ENCODE measurements around the gene OR2V2. TPM values are rescaled to one million over a fixed set of nuclear protein-coding genes. Genes with fewer than 3 reads are reported as not detected.

OR2V2 gene
- total and polyA plus RNA-seq, 10 of the 15 experiments (the other 5 are each of a cell fraction or from before 2014, with no cell fraction given), result 0.26 TPM; not detected in 9

- TF ChIP-seq, protein P1, sequence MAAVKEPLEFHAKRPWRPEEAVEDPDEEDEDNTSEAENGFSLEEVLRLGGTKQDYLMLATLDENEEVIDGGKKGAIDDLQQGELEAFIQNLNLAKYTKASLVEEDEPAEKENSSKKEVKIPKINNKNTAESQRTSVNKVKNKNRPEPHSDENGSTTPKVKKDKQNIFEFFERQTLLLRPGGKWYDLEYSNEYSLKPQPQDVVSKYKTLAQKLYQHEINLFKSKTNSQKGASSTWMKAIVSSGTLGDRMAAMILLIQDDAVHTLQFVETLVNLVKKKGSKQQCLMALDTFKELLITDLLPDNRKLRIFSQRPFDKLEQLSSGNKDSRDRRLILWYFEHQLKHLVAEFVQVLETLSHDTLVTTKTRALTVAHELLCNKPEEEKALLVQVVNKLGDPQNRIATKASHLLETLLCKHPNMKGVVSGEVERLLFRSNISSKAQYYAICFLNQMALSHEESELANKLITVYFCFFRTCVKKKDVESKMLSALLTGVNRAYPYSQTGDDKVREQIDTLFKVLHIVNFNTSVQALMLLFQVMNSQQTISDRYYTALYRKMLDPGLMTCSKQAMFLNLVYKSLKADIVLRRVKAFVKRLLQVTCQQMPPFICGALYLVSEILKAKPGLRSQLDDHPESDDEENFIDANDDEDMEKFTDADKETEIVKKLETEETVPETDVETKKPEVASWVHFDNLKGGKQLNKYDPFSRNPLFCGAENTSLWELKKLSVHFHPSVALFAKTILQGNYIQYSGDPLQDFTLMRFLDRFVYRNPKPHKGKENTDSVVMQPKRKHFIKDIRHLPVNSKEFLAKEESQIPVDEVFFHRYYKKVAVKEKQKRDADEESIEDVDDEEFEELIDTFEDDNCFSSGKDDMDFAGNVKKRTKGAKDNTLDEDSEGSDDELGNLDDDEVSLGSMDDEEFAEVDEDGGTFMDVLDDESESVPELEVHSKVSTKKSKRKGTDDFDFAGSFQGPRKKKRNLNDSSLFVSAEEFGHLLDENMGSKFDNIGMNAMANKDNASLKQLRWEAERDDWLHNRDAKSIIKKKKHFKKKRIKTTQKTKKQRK (IDR thresholded peaks at IDR 0.05; ENCODE audit: low read depth, low read length), result no peak
- no peak for TF ChIP-seq ZNF24 (IDR thresholded peaks at IDR 0.05)
Measured at GRCh38 chr5:181126841-181127240, 20.5 kb upstream of the OR2V2 start (continued).

DNA sequence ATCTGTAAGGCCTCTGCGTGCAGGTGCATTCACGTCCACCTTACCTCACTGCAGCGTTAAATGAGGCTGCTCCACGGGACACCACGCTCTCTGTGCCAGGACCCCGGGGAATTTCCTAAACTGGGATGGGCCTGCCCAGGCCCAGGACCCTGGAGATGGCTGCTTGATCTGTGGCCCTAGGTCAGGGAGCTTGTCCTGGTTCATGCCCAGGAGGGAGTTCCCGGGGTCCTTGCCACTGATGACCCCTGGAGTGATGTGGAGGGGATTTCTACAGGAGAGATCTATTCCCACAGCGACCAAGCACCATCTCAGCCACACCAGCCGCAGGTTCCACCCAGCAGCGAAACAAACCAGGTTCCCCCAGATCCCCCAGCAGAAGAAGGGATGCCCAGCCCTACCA, 19.9 kb upstream of the OR2V2 start:
- SMC1A ChIA-PET (ENCODE audit: uncharacterized antibody, unreplicated experiment), result no interaction called here
- Histone ChIP-seq H3K79me2 (ENCODE audit: control insufficient read depth, insufficient read depth, low read length) (no peaks in the 10 kb centered on the region), H3K27me3 (replicated peaks in 1 of 2; ENCODE audit: control insufficient read depth in 2 of 2, insufficient read depth in 2 of 2, low read length in 1 of 2) (peaks cover 0 to 3% of the 10 kb centered on the region in 2 experiments; a peak in 2 of 4 replicates), H3K9ac (ENCODE audit: control insufficient read depth, insufficient read depth, low read length) (no peak overlapping the region), H2AFZ (ENCODE audit: control insufficient read depth, low read depth, low read length) (no peak overlapping the region), H3K4me3 (no peak overlapping the region), H3K36me3 (ENCODE audit: control insufficient read depth in 2 of 2, insufficient read depth in 2 of 2, low read length in 1 of 2) (no peaks in the 10 kb centered on the region), H3K27ac (ENCODE audit: control insufficient read depth, insufficient read depth) (no peak overlapping the region), H4K20me1 (ENCODE audit: control insufficient read depth, insufficient read depth) (no peaks in the 10 kb centered on the region), H3K4me2 (ENCODE audit: control insufficient read depth, insufficient read depth) (no peak overlapping the region), H3K4me1 (ENCODE audit: control insufficient read depth, insufficient read depth, low read length) (no peaks in the 10 kb centered on the region), H3K9me3 (replicated peaks; ENCODE audit: control insufficient read depth, insufficient read depth, low read length) (no peaks in the 10 kb centered on the region; the same call in 2 of the 3 replicates)
- CTCF ChIA-PET, result interaction anchor here (0.9 kb wide), 1 partner anchor 40 kb away, joined by 3 read pairs; no protein-coding TSS in a partner anchor
- FAIRE-seq, result no peak
- no TSS peak for BruUV-seq (replicated peaks)
- in situ Hi-C loops (cut with MboI) (no loop called here), intact Hi-C loops (cut with micrococcal nuclease; ENCODE audit: unreplicated experiment) (no loop called here)
- POLR2A ChIA-PET, result no interaction called here
- no peak for ATAC-seq
- 33% methylated on average over 9 of the region's 10 CpGs for WGBS (ENCODE audit: insufficient coverage, insufficient replicate concordance, low lambda C conversion rate, missing lambda C conversion rate)
- RAD21 ChIA-PET (ENCODE audit: unreplicated experiment), result no interaction called here
- no peak for DNase-seq (ENCODE audit: low read depth, low spot score)
- TF ChIP-seq FOXK2 (IDR thresholded peaks at IDR 0.05) (no peak), JUND (IDR thresholded peaks at IDR 0.05; ENCODE audit: low read depth, low read length) (no peak), SIX5 (IDR thresholded peaks at IDR 0.05; ENCODE audit: low read depth, low read length, severe bottlenecking) (no peak), BCLAF1 (IDR thresholded peaks at IDR 0.05) (no peak), SUPT20H (IDR thresholded peaks at IDR 0.05; ENCODE audit: borderline replicate concordance, control insufficient read depth, low read depth, low read length) (no peak), CEBPB (IDR thresholded peaks at IDR 0.05; ENCODE audit: borderline replicate concordance in 1 of 2, low read depth in 2 of 2, low read length in 2 of 2) (no peak), ESRRA (IDR thresholded peaks at IDR 0.05; ENCODE audit: low read length) (no peak), ZNF207 (IDR thresholded peaks at IDR 0.05; ENCODE audit: borderline replicate concordance) (no peak), TCF12 (IDR thresholded peaks at IDR 0.05; ENCODE audit: low read depth, low read length) (no peak), EGR1 (IDR thresholded peaks at IDR 0.05; ENCODE audit: borderline replicate concordance in 1 of 2, low read depth in 2 of 2, low read length in 2 of 2) (no peak), BCL11A (IDR thresholded peaks at IDR 0.05; ENCODE audit: low read depth, low read length) (no peak), SP1 (IDR thresholded peaks at IDR 0.05; ENCODE audit: low read depth, low read length) (no peak), CREB1 (IDR thresholded peaks at IDR 0.05; ENCODE audit: low read depth) (no peak)
- TF ChIP-seq, protein P2, sequence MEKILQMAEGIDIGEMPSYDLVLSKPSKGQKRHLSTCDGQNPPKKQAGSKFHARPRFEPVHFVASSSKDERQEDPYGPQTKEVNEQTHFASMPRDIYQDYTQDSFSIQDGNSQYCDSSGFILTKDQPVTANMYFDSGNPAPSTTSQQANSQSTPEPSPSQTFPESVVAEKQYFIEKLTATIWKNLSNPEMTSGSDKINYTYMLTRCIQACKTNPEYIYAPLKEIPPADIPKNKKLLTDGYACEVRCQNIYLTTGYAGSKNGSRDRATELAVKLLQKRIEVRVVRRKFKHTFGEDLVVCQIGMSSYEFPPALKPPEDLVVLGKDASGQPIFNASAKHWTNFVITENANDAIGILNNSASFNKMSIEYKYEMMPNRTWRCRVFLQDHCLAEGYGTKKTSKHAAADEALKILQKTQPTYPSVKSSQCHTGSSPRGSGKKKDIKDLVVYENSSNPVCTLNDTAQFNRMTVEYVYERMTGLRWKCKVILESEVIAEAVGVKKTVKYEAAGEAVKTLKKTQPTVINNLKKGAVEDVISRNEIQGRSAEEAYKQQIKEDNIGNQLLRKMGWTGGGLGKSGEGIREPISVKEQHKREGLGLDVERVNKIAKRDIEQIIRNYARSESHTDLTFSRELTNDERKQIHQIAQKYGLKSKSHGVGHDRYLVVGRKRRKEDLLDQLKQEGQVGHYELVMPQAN (conservative IDR thresholded peaks at IDR 0.05), result no peak
